Smooth muscle cell (in vitro differentiated cells): ENCODE results near the gene ADGRL2. TPM values are rescaled to one million over a fixed set of nuclear protein-coding genes. Genes with fewer than 3 reads are reported as not detected.

ENCODE experiments used
- DNase-seq: peaks from one replicate; lab custom pipeline; 2025; ENCODE audit not compliant: unreplicated experiment; lab: John Stamatoyannopoulos, UW
- H2AFZ ChIP-seq: fragments of 200-600 bp; sonication (generic); 2 replicates; pipeline ENCODE4 v1.6.0; 2016; ENCODE audit warnings: antibody characterized with exemption, low read depth, mild to moderate bottlenecking
- H3F3A ChIP-seq: fragments of 200-600 bp; sonication (generic); 2 replicates; pipeline ENCODE4 v1.6.0; 2017; ENCODE audit warnings: antibody characterized with exemption, low read depth
- H3K27ac ChIP-seq: fragments of 200-600 bp; sonication (generic); 2 replicates; pipeline ENCODE4 v1.5.1; 2016; ENCODE audit warnings: low read depth, mild to moderate bottlenecking
- H3K27me3 ChIP-seq: fragments of 200-600 bp; sonication (generic); 2 replicates; pipeline ENCODE4 v1.6.1; 2016; ENCODE audit warnings: low read depth, mild to moderate bottlenecking
- H3K36me3 ChIP-seq: fragments of 200-600 bp; sonication (generic); 2 replicates; pipeline ENCODE4 v1.5.1; 2016; ENCODE audit warnings: low read depth
- H3K4me1 ChIP-seq: fragments of 200-600 bp; sonication (generic); 2 replicates; pipeline ENCODE4 v1.5.1; 2016; ENCODE audit warnings: low read depth
- H3K4me2 ChIP-seq: fragments of 200-600 bp; sonication (generic); 2 replicates; pipeline ENCODE4 v1.6.0; 2016; ENCODE audit warnings: mild to moderate bottlenecking
- H3K4me3 ChIP-seq: fragments of 200-600 bp; sonication (generic); 2 replicates; pipeline ENCODE4 v1.5.1; 2016; ENCODE audit warnings: mild to moderate bottlenecking
- H3K79me2 ChIP-seq: fragments of 200-600 bp; sonication (generic); 2 replicates; pipeline ENCODE4 v1.6.0; 2016; ENCODE audit warnings: low read depth, mild to moderate bottlenecking
- H3K9ac ChIP-seq: fragments of 200-600 bp; sonication (generic); 2 replicates; pipeline ENCODE4 v1.6.0; 2016; ENCODE audit warnings: low read depth
- H3K9me3 ChIP-seq: fragments of 200-600 bp; sonication (generic); replicated peaks from 2 replicates; pipeline ENCODE4 v1.5.1; 2016; ENCODE audit warnings: low read depth
- H4K20me1 ChIP-seq: fragments of 200-600 bp; sonication (generic); 2 replicates; pipeline ENCODE4 v1.6.0; 2016; ENCODE audit warnings: low read depth
- CTCF ChIP-seq: fragments of 200-600 bp; sonication (generic); IDR thresholded peaks from 2 replicates; pipeline ENCODE4 v1.5.1; 2017; ENCODE audit warnings: borderline replicate concordance, mild to moderate bottlenecking, antibody characterized with exemption; ENCODE audit not compliant: insufficient read depth, poor library complexity, severe bottlenecking
- WGBS: methylation state at CpG from one replicate; pipeline ENCODE4 v1.1.7; 2016; ENCODE audit warnings: low lambda C conversion rate; 5-methylcytosine and 5-hydroxymethylcytosine counted together
- polyA plus RNA-seq: library from polyadenylated mRNA; unstranded; fragments of >200 nt; fragmentation: Nextera tagmentation; extraction: Ambion mirVana; gene quantifications from 2 replicates; pipeline ENCODE4 v1.2.1, GENCODE V29; 2016
- total RNA-seq: library from RNA; depleted of rRNA; stranded (reverse); fragments of >200 nt; gene quantifications from 2 replicates; pipeline ENCODE4 v1.2.3, GENCODE V29; 2014

The ADGRL2 gene
- total and polyA plus RNA-seq, 2 experiments from 2014 or later = 25.1 to 119 TPM

- 49% methylated on average over 2 of the region's 2 CpGs for WGBS
- Histone ChIP-seq H3K4me2 (peak overlapping the region; percentile 98), H3K27me3 (no peaks in the 10 kb centered on the region), H3K9me3 (no peaks in the 10 kb centered on the region), H3K4me1 (peaks cover 60% of the 10 kb centered on the region), H3K79me2 (peaks cover 93% of the 10 kb centered on the region), H3F3A (peaks cover 3% of the 10 kb centered on the region), H4K20me1 (peaks cover 86% of the 10 kb centered on the region), H3K36me3 (no peaks in the 10 kb centered on the region), H3K27ac (no peak overlapping the region), H3K9ac (no peak overlapping the region), H3K4me3 (peak overlapping the region; percentile 97), H2AFZ (no peak overlapping the region)
- no peak for TF ChIP-seq CTCF
- no peak for DNase-seq
Measured at GRCh38 chr1:81805537-81806431, 5.0 kb downstream of the ADGRL2 start.

DNA sequence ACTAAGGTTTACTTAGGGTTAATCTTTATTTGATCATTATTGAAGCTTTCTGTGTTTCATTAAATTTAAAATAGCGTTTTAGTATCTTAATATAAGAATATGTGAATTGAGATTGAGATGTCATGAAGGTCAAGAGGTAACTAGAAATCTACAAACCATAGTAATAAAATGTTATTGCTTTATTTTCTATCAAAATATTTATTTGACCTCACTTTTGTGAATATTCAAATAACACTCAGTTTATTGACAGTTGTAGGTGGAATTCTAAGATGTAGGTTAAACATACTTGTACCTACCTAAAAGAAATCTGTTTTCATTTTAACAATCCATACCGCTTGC lies 5.7 kb downstream of the ADGRL2 start:
- Histone ChIP-seq H3K36me3 (no peaks in the 10 kb centered on the region), H3K4me2 (peak overlapping the region; percentile 47), H4K20me1 (peaks cover 89% of the 10 kb centered on the region), H2AFZ (no peak overlapping the region), H3K27me3 (no peaks in the 10 kb centered on the region), H3K27ac (no peak overlapping the region), H3K4me3 (peak overlapping the region; percentile 97), H3K9me3 (no peaks in the 10 kb centered on the region), H3K79me2 (peaks cover 98% of the 10 kb centered on the region), H3F3A (peaks cover 3% of the 10 kb centered on the region), H3K4me1 (peaks cover 60% of the 10 kb centered on the region), H3K9ac (no peak overlapping the region)
- TF ChIP-seq CTCF = no peak
- no peak for DNase-seq
- 56% methylated on average over 2 of the region's 2 CpGs for WGBS

- Histone ChIP-seq H3F3A (no peaks in the 10 kb centered on the region), H3K4me2 (peak overlapping the region; percentile 12), H3K4me1 (peaks cover 78% of the 10 kb centered on the region), H3K27ac (no peak overlapping the region), H3K27me3 (no peaks in the 10 kb centered on the region), H2AFZ (no peak overlapping the region), H3K36me3 (no peaks in the 10 kb centered on the region), H3K79me2 (peaks cover 100% of the 10 kb centered on the region), H3K9ac (no peak overlapping the region), H4K20me1 (peaks cover 93% of the 10 kb centered on the region), H3K4me3 (no peak overlapping the region), H3K9me3 (no peaks in the 10 kb centered on the region)
- TF ChIP-seq CTCF = peak; percentile 19
- no peak for DNase-seq
- WGBS = 22% methylated on average over 7 of the region's 7 CpGs
Measured at GRCh38 chr1:81808760-81809159, 8.0 kb downstream of the ADGRL2 start.

DNA sequence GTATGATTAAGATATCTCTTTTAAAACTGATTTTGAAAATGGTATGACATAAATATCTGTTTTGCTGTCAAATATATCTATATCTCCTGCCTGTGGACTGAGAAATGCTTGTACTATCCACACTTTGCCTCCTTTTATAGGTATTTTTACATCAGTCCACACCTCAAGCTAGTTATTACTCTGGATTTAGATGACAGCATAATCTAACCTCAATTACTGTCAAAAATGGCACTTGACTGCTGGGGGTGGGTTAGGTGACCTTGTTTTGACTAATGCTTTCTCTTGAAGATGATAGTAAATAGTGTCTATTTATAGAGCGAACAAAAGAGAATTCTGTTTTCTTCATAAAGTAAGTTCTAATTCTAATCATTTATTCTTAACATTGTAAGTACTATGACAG lies 9.1 kb downstream of the ADGRL2 start:
- Histone ChIP-seq H3K9me3 (no peaks in the 10 kb centered on the region), H3K4me2 (no peak overlapping the region), H3F3A (no peaks in the 10 kb centered on the region), H4K20me1 (peaks cover 84% of the 10 kb centered on the region), H3K4me1 (peaks cover 67% of the 10 kb centered on the region), H3K27ac (no peak overlapping the region), H3K36me3 (no peaks in the 10 kb centered on the region), H3K4me3 (no peak overlapping the region), H2AFZ (no peak overlapping the region), H3K27me3 (no peaks in the 10 kb centered on the region), H3K9ac (no peak overlapping the region), H3K79me2 (peaks cover 100% of the 10 kb centered on the region)
- WGBS = 92% methylated on average over 1 of the region's 1 CpG
- TF ChIP-seq CTCF = no peak
- no peak for DNase-seq
